Right lobe of liver (tissue), 4 donors: ENCODE measurements around the gene EPN3.

Experiments
- POLR2A ChIP-seq: fragments of 450-650 bp; IDR thresholded peaks from one replicate; pipeline ENCODE4 v1.6.1; 2017; ENCODE audit warnings: antibody characterized with exemption, mild to moderate bottlenecking
- TF ChIP-seq, protein P1 (sequence below), 4 donors: fragments of 200-600 bp in 3 of 4; fragments of 450-650 bp in 1 of 4; IDR thresholded peaks; one replicate each; pipeline versions ENCODE4 v1.5.1 to v1.8.0; 2016 to 2022; ENCODE audit warnings: antibody characterized with exemption in 4 of 4, mild to moderate bottlenecking in 2 of 4
- donor health status: DM: no; HTN: no; CAD: no.
- donor health status: DM: no; HTN: no; CAD: no.
- donor health status: DM: no; HTN: yes; CAD: no.

DNA sequence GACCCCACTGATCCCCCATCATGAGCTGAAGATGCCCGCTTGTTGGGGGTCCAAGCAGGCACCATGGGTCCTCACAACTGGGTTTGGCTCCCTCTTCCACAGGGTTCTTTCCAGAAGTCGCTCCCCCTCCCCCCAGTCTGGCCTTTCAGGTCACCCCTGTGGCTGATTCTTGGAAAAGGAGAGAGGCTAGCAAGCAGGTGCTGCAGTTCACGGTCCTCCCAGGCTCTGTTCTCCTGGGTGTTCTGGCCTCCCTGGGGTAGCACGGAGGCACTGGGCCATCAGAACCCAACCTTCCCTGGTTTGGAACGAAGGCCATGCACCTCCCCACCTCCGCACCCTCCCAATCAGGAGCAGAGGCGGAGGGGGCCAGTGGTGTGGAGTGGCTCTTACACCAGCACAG, 46.9 kb downstream of the EPN3 start:
- TF ChIP-seq, protein P1, sequence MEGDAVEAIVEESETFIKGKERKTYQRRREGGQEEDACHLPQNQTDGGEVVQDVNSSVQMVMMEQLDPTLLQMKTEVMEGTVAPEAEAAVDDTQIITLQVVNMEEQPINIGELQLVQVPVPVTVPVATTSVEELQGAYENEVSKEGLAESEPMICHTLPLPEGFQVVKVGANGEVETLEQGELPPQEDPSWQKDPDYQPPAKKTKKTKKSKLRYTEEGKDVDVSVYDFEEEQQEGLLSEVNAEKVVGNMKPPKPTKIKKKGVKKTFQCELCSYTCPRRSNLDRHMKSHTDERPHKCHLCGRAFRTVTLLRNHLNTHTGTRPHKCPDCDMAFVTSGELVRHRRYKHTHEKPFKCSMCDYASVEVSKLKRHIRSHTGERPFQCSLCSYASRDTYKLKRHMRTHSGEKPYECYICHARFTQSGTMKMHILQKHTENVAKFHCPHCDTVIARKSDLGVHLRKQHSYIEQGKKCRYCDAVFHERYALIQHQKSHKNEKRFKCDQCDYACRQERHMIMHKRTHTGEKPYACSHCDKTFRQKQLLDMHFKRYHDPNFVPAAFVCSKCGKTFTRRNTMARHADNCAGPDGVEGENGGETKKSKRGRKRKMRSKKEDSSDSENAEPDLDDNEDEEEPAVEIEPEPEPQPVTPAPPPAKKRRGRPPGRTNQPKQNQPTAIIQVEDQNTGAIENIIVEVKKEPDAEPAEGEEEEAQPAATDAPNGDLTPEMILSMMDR (IDR thresholded peaks at IDR 0.05), result no peak
- TF ChIP-seq POLR2A, result no peak
